GM19043 (cell line): ENCODE measurements around the gene USP33.
"Not testable (repeated sequence)": the region's sequence is repeated elsewhere in the genome, so short reads cannot be mapped to it uniquely, and the experiment has no call there.

Experiments
- ATAC-seq: cut with Tn5 transposase; IDR thresholded peaks from one replicate; pipeline ENCODE4 v1.9.1; 2021; ENCODE audit warnings: low read depth; ENCODE audit not compliant: unreplicated experiment

USP33 gene

DNA sequence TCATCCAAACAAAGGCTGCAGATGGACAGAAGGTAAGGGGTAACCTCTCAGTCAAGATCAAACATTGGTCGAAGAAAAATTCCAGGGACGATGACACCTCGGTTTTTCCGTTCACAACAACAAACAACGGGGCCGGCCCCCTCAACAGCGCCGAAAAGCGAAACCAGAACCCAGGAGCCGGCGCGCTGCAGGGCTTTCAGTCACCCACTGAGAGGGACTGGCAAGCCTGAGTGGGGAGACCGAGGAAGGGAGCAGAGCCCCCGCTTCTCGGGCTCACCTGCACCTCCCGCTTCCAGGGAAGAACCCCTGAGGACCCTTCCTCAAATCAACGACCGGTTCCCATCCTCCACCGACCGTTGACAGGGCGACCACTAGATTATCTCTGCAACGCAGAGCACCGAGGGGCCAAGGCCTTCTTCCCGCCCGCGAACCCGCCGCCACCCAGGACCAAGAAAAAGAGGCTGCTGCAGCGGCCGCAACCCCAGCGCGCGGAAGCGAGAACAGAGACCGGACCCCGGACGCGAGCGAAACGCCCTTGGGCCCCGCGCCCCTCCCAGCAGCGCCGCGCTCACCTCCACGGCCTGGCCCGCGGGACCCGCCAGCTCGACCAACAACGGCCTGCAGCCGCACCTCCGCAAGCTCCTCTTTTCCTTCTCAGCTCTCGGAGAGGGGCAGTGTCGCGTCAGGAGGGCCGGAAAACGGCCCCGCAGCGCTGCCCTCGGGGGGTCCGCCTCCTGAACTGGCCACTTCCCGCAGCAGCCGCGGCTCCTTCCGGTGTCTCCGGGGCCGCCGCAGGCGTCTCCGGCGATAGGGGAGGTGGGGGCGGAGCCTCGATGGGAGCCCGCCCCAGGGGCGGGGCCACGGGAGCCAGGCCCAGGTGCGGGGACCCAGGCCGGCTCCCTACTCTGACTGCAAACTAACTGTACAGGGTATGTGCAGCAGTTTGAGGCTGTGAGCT, at the start of gene USP33:
Gene USP33 (minus strand): TSS at position 782 of the 958 bp plus-strand sequence. CDS start 18,155 bp downstream, outside the sequence.
- ATAC-seq = peak; percentile 94

DNA sequence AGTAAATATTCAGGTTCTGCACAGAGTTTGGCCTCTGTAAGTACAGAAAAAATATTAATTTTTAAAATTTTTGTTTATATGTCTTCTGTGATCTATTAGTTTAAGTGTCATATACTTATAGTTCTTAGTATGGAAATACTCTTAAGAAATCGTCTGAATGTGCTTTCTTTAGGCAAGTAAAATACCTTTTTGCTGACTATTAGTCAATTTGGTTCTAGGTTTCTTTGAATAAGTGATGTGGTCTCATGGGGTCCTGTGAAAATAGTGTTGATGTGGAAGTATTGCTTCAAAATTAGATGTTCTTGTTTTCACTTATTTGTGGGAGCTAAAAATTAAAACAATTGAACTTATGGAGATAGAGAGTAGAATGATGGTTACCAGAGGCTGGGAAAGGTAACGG, 43.7 kb upstream of the USP33 start:
- ATAC-seq = no peak

DNA sequence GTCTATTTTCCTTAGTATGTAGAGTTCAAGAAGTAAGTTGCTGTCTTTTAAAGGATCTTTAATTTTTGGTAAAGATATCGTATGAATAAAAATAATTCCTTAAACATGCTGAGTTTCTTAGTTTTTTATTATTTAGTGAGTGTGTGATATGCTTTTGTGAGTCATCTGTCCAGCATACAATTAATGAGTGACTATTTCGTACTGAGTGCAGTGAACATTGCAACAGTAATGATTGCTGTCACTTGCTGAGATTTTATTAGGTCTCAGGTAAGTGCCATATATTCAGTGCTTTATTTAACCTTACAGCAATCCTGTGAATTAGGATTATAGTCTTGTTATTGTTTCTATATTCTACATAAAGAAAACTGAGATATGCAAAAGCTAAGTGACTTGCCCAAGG, 42.4 kb upstream of the USP33 start:
- ATAC-seq = no peak

DNA sequence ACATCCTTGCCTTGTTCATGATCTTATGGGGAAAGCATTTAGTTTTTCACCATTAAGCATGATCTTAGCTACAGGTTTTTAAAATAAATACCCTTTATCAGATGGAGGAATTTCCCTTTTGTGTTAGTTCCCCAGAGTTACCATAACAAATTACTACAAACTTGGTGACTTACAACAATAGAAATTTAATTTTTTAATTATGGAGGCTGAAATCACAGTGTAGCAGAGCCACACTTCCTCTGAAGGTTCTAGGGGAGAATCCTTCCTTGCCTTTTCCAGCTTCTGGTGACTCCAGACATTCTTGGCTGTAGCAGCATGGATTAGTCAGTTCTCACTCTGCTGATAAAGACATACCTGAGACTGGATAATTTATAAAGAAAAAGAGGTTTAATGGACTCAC, 38.3 kb upstream of the USP33 start:
- no peak for ATAC-seq

DNA sequence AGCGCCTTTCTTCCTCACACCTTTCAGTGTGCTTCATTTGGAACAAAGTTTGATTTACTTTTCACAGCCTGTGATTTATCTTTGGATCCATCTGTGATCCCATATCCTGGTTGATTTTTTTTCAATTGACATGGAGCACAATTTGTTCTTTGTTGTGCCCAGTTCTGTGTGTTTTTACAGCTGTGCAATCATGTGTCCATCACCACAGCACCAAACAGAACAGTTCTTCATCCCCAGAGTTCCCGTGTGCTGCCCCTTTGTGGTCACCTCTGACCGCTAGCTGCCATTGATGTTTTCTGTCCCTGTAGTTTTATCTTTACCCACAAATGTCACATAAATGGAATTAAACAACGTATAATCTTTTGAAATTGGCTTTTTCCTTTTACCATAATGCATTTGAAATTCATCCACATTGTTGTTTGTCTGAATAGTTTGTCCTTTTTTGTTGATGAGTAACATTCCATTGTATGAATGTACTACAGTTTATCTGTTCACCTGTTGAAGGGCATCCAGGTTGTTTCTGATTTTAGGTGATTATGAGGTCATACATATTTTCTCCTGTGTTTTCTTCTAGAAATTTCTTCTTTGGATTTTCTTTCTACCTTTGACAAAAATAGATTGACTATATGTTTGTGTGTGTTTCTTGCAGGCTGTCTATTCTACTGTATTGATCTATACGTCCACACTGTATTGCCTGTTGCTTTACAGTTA, 37.2 kb upstream of the USP33 start:
- no peak for ATAC-seq

DNA sequence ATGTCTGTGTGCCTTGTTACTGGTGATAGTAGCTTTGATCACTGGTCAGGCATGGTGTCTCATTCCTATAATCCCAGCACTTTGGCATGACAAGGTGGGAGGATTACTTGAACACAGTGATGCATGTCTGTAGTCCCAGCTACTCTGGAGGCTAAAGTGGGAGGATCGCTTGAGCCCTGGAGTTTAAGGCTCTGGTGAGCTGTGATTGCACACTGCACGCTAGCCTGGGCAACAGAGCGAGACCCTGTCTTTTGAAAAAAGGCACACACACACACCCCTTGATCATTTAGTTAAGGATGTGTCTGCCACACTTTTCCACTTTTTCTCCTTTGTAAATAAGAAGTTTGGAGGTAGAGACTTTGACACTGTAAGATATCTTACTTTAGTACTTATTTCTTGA, 34.9 kb upstream of the USP33 start:
- ATAC-seq = no peak

DNA sequence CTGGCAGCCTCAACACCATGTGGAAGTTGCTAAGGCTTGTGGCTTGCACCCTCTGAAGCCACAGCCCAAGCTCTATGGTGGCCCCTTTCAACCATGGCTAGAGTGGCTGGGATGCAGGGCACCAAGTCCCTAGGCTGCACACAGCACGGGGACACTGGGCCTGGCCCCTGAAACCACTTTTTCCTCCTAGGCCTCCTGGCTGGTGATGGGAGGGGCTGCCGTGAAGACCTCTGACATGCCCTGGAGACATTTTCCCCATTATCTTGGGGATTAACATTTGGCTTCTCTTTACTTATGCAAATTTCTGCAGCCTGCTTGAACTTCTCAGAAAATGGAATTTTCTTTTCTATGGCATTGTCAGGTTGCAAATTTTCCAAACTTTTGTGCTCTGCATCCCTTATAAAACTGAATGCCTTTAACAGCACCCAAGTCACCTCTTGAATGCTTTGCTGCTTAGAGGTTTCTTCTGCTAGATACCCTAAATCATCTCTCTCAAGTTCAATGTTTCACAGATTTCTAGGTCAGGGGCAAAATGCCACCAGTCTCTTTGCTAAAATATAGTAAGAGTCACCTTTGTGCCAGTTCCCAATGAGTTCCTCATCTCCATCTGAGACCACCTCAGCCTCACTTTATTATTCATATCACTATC, 26.6 kb upstream of the USP33 start:
- ATAC-seq = not testable (repeated sequence)

DNA sequence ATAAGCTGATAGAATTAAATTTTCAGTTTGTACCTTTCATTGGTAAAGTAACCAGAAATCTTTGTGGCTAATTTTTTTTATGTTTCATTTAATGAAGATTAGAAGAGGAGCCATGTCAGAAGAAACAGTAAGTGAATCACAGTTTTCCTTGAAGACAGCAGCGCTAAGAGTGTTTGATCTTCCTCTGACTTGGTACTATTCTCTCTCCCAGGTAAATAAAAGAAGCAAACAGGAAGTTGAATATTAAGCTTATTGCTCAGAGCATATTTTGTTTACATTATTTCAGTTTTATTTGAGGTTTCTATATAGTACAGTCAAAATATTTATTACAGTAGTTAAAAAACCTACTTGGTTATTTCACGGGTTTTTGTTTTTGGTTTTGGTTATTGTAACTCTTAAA, 23.5 kb upstream of the USP33 start:
- no peak for ATAC-seq

DNA sequence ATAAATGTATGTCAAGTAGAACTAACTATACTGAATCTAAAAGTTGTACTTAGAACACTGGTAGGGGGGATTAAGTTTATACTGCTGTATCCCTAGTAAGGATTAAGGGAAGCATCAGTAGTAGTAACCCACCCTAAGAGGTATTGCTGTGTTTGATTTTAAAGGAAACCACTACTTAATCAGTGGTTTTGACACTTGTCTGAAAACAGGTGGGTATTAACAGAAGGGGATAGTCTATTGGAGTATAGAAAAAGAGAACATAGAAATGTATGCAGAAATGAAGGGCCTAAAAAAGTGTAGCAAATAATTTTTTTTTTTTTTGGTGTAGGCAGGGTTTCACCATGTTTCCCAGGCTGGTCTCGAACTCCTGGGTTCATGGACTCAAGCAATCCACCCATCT, 22.0 kb upstream of the USP33 start:
- no peak for ATAC-seq

DNA sequence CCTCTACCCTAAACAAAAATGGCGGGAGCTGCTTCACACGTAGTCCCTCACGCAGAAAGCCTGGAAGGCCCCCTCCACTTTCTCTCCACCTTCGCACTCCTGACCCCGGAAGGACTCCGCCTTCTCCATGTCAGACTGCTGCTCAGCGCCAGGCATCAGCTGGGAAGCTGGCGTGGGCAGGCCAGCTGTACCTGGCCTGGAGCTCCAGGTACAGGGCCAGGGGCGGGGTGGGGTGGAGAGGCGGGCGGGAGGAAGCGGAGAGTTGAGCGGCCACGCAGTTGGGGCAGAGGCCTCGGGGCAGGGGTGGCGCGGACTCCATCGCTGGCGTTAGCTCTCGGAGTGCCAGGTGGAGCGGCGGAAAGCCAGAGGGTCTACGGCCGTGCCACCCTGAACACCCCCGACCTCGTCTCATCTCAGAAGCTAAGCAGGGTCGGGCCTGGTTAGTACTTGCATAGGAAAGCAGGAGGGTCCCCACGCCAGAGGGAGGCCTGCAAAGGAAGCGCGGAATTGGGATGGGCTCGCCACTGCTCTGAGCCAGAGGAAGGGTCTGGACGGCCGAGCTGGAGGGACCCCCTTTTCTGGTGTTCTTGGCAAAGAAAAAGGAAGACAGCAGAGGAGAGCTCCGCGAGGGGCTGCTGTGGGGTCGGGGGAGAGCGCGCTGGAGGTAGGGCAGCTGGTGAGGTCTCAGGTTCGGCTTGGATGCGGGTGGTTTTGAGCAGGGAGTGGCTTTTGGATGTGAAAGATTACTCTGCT, 20.1 kb upstream of the USP33 start, which contains the start of gene MIGA1:
Gene MIGA1 (plus strand): TSS at position 121 of the 753 bp plus-strand sequence. CDS start 3,604 bp downstream, outside the sequence.
- ATAC-seq = peak; percentile 92

DNA sequence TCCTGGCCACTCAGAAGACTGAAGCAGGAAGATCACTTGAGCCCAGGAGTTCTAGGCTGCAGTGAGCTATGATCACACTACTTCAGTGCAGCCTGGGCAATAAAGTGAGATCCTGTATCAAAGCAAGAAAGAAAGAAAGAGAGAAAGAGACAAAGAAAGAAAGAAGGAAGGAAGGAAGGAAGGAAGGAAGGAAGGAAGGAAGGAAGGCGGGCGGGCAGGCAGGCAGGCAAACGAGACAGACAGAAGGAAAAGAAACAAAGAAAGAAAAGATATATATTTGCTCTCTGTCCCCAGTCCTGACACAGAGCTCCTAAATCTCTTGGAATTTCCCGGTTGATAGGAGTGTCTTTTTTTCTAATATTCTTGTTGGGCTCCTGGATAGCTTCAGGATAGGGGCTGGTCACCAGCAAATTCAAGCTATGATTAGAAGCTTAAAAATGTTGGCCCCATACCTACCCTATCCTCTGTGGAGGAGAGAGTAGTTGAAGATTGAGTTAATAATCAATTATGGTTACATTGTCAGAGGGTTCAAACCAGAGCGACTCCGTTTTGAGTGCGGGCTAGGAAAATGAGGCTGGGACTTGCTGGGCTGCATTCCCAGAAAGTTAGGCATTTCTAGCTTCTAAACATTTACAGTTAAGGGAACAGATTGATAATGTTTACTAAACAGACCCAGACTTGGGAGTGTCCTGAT, 16.5 kb upstream of the USP33 start:
- ATAC-seq = no peak

DNA sequence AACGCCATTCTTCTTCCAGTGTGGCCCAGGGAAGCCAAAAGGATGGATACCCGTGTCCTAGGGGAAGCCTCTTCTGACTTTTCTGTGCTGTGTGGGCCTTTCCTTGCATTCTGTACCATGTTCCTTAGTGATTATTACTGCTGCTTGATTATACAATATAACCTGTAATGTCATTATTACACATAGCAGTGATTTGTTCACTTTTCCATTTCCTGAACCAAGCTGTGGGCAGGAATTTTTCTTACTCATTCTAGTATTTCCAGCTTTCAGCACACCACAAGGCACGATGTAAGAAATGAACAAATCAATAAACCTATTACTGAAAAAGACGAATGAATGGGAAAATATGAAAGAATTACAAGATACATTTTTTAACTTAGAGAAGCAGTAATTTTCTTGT, 8.4 kb upstream of the USP33 start:
- no peak for ATAC-seq

DNA sequence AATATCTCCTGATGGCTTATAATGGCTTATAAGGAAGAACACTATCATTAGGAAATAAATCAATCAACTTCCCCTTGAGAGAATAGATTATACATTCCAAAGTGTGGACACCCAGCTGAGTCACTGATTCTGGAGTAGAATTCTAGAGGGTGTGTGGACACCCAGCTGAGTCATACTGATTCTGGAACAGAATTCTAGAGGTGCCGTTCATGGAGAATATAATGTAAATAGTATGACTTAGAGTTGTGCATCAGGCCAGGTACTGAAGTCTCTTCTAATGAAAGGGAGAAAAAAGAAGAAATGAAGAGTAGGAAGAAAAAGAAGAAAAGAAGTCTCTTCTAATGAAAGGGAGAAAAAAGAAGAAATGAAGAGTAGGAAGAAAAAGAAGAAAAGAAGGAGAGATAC, 2.4 kb upstream of the USP33 start:
- ATAC-seq = no peak

DNA sequence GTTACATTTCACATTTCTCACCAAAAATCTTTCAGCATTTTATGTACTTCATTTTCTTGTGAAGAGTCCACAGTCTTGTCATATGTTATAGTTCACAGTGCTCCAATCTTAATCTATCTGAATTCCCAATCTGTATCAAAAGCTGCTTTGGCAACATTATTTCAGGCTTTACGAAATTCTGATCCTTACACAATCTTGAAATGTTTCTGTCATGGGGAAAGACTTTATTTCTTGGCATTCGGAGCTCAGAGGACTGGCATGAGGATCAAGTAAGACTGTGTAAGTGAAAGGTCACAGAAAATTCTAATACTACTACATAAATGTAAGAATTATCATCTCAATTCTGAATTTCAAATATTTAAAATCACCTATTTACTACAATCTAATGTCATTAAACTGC, 2.0 kb downstream of the USP33 start:
- ATAC-seq = no peak

DNA sequence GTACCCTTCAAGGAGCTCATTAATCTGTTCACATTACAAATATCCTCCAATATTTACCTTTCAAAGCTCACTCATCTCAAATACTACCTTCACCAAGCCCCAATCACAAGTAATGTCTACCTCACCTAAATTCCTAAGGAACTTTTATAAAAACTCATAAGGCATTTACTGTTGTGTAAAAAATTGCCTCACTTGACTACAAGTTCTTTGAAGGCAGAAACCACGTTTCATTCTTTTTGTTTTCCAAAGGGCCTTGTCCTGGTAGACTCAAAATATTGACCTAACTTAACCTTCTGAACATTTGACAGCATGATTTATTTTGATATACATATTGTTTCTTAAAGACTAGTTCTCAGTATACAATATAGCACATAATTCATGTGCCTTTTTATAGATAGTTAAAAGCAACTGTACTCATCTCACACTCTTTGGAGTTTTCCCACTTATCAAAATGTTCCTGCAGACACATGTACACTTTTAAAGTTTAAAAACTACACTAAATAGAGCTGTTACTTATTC, 2.5 kb downstream of the USP33 start:
- ATAC-seq = no peak

DNA sequence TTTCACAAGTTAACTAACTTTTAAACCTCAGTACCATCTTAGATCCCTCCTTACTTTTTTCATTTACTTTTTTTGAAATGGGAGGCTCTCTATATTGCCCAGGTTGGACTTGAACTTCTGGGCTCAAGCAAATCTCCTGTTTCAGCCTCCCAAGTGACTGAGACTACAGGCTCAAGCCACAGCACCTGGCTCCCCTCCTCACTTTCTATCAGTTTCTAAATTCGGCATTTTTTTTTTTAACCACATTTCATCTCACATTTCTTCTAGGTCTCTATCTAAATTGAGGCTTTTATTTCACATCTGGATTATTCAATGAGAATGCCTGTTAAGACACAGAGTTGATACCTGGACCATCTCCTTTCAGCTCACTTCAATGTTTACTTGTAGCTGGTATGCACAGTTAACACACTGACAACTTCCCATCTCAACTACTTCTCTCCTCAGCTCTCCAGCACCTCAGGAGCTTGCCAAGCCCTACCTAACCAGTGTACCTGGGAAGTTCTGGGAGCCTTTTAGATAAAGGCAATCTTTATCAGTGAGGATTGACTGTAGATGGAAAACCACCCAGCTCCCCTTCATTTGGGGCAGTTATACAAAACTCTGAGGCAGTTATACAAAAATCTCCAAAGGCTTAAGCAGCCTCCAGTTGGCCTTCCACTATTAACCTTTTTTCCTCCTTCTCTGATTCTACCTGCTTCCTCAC, 3.4 kb downstream of the USP33 start:
- no peak for ATAC-seq

DNA sequence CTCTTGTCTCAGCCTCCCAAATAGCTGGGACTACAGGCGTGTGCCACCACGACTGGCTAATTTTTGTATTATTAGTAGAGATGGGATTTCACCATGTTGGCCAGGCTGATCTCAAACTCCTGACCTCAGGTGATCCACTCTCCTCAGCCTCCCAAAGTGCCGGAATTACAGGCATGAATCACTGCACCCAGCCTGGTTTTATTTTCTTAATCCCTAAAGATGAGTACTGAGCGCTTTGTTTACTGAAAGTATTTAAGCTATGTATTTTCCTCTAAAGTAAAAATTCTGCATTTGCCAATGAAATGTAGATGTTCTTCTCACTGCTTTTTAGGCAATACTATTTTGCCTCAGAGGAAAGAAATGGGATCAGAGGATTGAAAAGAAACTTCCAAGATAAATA, 10.2 kb downstream of the USP33 start:
- ATAC-seq = not testable (repeated sequence)

DNA sequence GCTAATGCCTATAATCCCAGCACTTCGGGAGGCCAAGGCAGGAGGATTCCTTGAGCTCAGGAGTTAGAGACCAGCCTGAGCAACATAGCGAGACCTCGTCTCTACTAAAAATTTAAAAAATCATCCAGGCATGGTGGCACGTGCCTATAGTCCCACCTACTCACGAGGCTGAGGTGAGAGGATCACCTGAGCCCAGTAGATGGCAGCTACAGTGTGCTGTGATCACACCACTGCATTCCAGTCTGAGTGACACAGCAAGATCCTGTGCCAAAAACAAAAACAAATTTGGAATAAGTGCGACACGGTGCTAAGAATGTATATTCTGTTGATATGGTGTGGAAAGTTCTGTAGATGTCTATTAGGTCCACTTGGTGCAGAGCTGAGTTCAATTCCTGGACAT, 15.1 kb downstream of the USP33 start:
- ATAC-seq = no peak

DNA sequence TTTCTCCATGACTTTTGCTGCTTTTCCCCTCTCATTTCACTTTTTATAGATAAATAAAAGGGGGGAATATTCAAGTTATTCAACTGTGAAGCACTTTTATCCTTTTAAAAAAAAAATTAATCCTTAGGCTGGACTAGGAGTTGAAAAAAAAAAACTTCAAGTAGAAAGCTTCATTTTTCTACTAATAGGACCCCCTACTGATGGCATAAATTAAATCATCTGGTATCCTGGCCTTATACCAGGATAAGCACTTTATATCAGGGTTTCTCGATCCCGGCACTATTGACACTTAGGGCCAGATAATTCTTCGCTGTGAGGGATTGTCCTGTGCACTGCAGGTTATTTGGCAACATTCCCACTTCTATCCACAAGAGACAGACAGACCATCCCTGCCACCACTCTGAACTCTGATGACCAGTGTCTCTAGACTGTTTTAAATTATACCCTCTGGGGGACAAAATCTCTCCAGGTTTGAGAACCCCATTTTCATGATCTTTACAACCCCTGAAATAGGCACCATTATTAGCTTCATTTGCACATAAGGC, 17.6 kb downstream of the USP33 start:
- no peak for ATAC-seq
